Endothelial cell of umbilical vein (primary cell): ENCODE measurements around the gene MAPK13. TPM values are rescaled to one million over a fixed set of nuclear protein-coding genes. Genes with fewer than 3 reads are reported as not detected.
"Not testable (repeated sequence)": the region's sequence is repeated elsewhere in the genome, so short reads cannot be mapped to it uniquely, and the experiment has no call there.

Experiments
- BruUV-seq: library from RNA; stranded (reverse); fragments of 400-500 nt; replicated peaks from 2 replicates; lab custom pipeline; 2021; lab: Mats Ljungman, UMichigan
- CTCF ChIA-PET: fragments of 300-600, 350-600 bp; sonication (Branson Sonifier 250); formaldehyde crosslinking; loops from one replicate; lab custom pipeline; 2021; ENCODE audit warnings: antibody characterized with exemption, inconsistent platforms; lab: Charles Lee
- POLR2A ChIA-PET: fragments of 300-600, 350-600 bp; sonication (Branson Sonifier 250); formaldehyde crosslinking; loops from one replicate; lab custom pipeline; 2021; ENCODE audit warnings: antibody characterized with exemption, inconsistent platforms; lab: Charles Lee
- DNase-seq: peaks from one replicate; pipeline ENCODE4 v3.0.0-alpha.2; 2011; ENCODE audit warnings: low read depth, low spot score
- FAIRE-seq: peaks from 2 replicates; lab custom pipeline; 2011; peaks lifted over from hg19 to GRCh38; lab: Jason Lieb, UNC
- H2AFZ ChIP-seq: 2 replicates; pipeline ENCODE4 v1.6.0; 2012; ENCODE audit warnings: low read depth, low read length, control low read depth, inconsistent platforms
- H3K27ac ChIP-seq: 2 replicates; pipeline ENCODE4 v1.5.1; 2011; ENCODE audit warnings: low read depth, mild to moderate bottlenecking, control low read depth, low read length, moderate library complexity; ENCODE audit not compliant: insufficient read depth
- H3K27me3 ChIP-seq, 2 experiments: 2 replicates each; pipeline versions ENCODE4 v1.6.0 to v1.6.1; 2011; ENCODE audit warnings: low read length in 2 of 2, mixed read lengths in 1 of 2; ENCODE audit not compliant: control insufficient read depth in 2 of 2, insufficient read depth in 2 of 2
- H3K36me3 ChIP-seq, 2 experiments: 2 replicates in 1 of 2; 3 replicates in 1 of 2; pipeline ENCODE4 v1.5.1; 2011; ENCODE audit warnings: low read length in 2 of 2, mild to moderate bottlenecking in 1 of 2, moderate library complexity in 1 of 2; ENCODE audit not compliant: control insufficient read depth in 2 of 2, insufficient read depth in 2 of 2; ENCODE audit errors: extremely low read depth in 1 of 2
- H3K4me1 ChIP-seq: 3 replicates; pipeline ENCODE4 v1.5.1; 2011; ENCODE audit warnings: mild to moderate bottlenecking, low read length; ENCODE audit not compliant: control insufficient read depth, insufficient read depth; ENCODE audit errors: extremely low read depth
- H3K4me2 ChIP-seq: 2 replicates; pipeline ENCODE4 v1.6.1; 2011; ENCODE audit warnings: low read length, control low read depth, mixed read lengths; ENCODE audit not compliant: insufficient read depth
- H3K4me3 ChIP-seq, 3 experiments: fragments of 200-600 bp in 1 of 3; sonication (generic), shearing (Covaris generic) in 1 of 3; replicated peaks in 1 of 3; 2 replicates each; pipeline ENCODE4 v1.5.1; 2011 to 2016; ENCODE audit warnings: control low read depth in 3 of 3, low read length in 3 of 3, mild to moderate bottlenecking in 2 of 3, inconsistent platforms in 1 of 3, low read depth in 1 of 3, moderate library complexity in 1 of 3; ENCODE audit not compliant: insufficient read depth in 1 of 3
- H3K79me2 ChIP-seq: 2 replicates; pipeline ENCODE4 v1.6.0; 2012; ENCODE audit warnings: low read length, inconsistent platforms; ENCODE audit not compliant: control insufficient read depth, insufficient read depth
- H3K9ac ChIP-seq: replicated peaks from 2 replicates; pipeline ENCODE3; 2011; ENCODE audit warnings: low read length, control low read depth; ENCODE audit not compliant: insufficient read depth; ENCODE audit errors: extremely low read depth
- H3K9me1 ChIP-seq: replicated peaks from 3 replicates; pipeline ENCODE4 v1.6.0; 2011; ENCODE audit warnings: mild to moderate bottlenecking, low read length; ENCODE audit not compliant: control insufficient read depth, insufficient read depth; ENCODE audit errors: extremely low read depth
- H3K9me3 ChIP-seq: replicated peaks from 2 replicates; pipeline ENCODE4 v1.5.1; 2012; ENCODE audit warnings: low read length, inconsistent platforms; ENCODE audit not compliant: control insufficient read depth, insufficient read depth
- H4K20me1 ChIP-seq: replicated peaks from 2 replicates; pipeline ENCODE3; 2011; ENCODE audit warnings: mild to moderate bottlenecking, low read length; ENCODE audit not compliant: control insufficient read depth, insufficient read depth; ENCODE audit errors: extremely low read depth
- CTCF ChIP-seq, 2 donors: IDR thresholded peaks; 1 replicate in 1 of 2; 2 replicates in 1 of 2; pipeline ENCODE4 v1.5.1; 2011; ENCODE audit warnings: low read length in 2 of 2, mild to moderate bottlenecking in 2 of 2, moderate library complexity in 2 of 2, control low read depth in 1 of 2, inconsistent platforms in 1 of 2, low read depth in 1 of 2; ENCODE audit not compliant: insufficient read depth in 1 of 2; ENCODE audit errors: extremely low read depth in 1 of 2
- EZH2 ChIP-seq: IDR thresholded peaks from 2 replicates; pipeline ENCODE4 v1.6.1; 2012; ENCODE audit warnings: borderline replicate concordance, low read depth, mild to moderate bottlenecking, moderate library complexity, low read length, inconsistent platforms; ENCODE audit not compliant: severe bottlenecking
- GATA2 ChIP-seq: IDR thresholded peaks from 2 replicates; pipeline ENCODE4 v1.7.0; 2011; ENCODE audit warnings: low read depth, mild to moderate bottlenecking, moderate library complexity, mixed read lengths, low read length; ENCODE audit not compliant: insufficient read length, insufficient read depth
- JUN ChIP-seq: IDR thresholded peaks from 2 replicates; pipeline ENCODE4 v1.6.1; 2011; ENCODE audit warnings: borderline replicate concordance, low read depth; ENCODE audit not compliant: insufficient read length, insufficient read depth
- MAX ChIP-seq: IDR thresholded peaks from 2 replicates; pipeline ENCODE4 v1.6.1; 2011; ENCODE audit not compliant: insufficient read depth, insufficient read length
- dilution Hi-C: fragments of 300-500 bp; cut with MboI; formaldehyde crosslinking; loops from one replicate; pipeline ENCODE4 v1.15.0; 2019; ENCODE audit warnings: low sequenced_read_pairs; ENCODE audit not compliant: extremely low pct_ligation_motif_present
- intact Hi-C: fragments of 100-400 bp; cut with micrococcal nuclease; formaldehyde crosslinking; loops from one replicate; pipeline ENCODE4 v1.10.0; 2022
- polyA plus RNA-seq, 4 experiments: library from polyadenylated mRNA; depleted of rRNA in 3 of 4; stranded (reverse) in 3 of 4; unstranded in 1 of 4; fragments of >200 nt; gene quantifications; 2 replicates each; pipeline versions ENCODE4 v1.2.1 to v1.2.3, GENCODE V29; 2011 to 2012; ENCODE audit warnings: missing spikeins in 1 of 4
- total RNA-seq: library from RNA; stranded (reverse); gene quantifications from 2 replicates; pipeline ENCODE4 v1.2.3, GENCODE V29; 2021

The MAPK13 gene
- total and polyA plus RNA-seq, 2 donors (not counting 3 experiments of a cell fraction or from before 2014, with no cell fraction given), result 9.0 to 11.6 TPM

- no peak for TF ChIP-seq EZH2
- no peak for TF ChIP-seq JUN
- TF ChIP-seq CTCF (IDR thresholded peaks at IDR 0.05; ENCODE audit: extremely low read depth in 1 of 2, insufficient read depth in 1 of 2, low read depth in 1 of 2, low read length in 2 of 2), result peak; percentile 54 to 92
- no peak for TF ChIP-seq MAX
- TF ChIP-seq GATA2, result no peak
- DNase-seq, result peak; percentile 66
- Histone ChIP-seq H3K27me3 (no peaks in the 10 kb centered on the region), H2AFZ (no peak overlapping the region), H3K79me2 (no peaks in the 10 kb centered on the region), H3K36me3 (no peaks in the 10 kb centered on the region), H3K4me3 (no peak overlapping the region), H3K27ac (no peak overlapping the region), H3K9me3 (no peaks in the 10 kb centered on the region), H3K9me1 (no peaks in the 10 kb centered on the region), H4K20me1 (no peaks in the 10 kb centered on the region), H3K9ac (no peak overlapping the region), H3K4me2 (no peak overlapping the region), H3K4me1 (peaks cover 37% of the 10 kb centered on the region)
- dilution Hi-C loops, result no loop called here
- intact Hi-C loops, result loop anchor here (1.0 kb wide), 1 partner anchor 73 kb away; the partner anchor contains the start of gene BRPF3
- peak; percentile 72 for FAIRE-seq
- no TSS peak for BruUV-seq
- ChIA-PET POLR2A (no interaction called here), CTCF (interaction anchor here (0.6 to 3.9 kb wide), 24 partner anchors 9 to 636 kb away, joined by 3 to 25 read pairs (median 4); partner anchors contain the start of genes BRPF3 and MAPK14)
Observed at GRCh38 chr6:36123270-36124139, 6.8 kb upstream of the MAPK13 start.

- H3K36me3 ChIP-seq, FAIRE-seq, dilution Hi-C loops, H2AFZ ChIP-seq, H3K4me2 ChIP-seq, H3K9ac ChIP-seq, H3K9me3 ChIP-seq, POLR2A ChIA-PET, H3K79me2 ChIP-seq, H3K9me1 ChIP-seq, H3K4me3 ChIP-seq, H3K27ac ChIP-seq, H3K27me3 ChIP-seq, BruUV-seq, H4K20me1 ChIP-seq, intact Hi-C loops, DNase-seq: not testable (repeated sequence)
- peaks cover 37% of the 10 kb centered on the region for H3K4me1 ChIP-seq
- CTCF ChIA-PET, result interaction anchor here (0.6 to 3.9 kb wide), 20 partner anchors 8 to 635 kb away, joined by 3 to 25 read pairs (median 5); partner anchors contain the start of genes BRPF3 and MAPK14
Observed at GRCh38 chr6:36124346-36124745, 6.0 kb upstream of the MAPK13 start.
